Ishikawa (cell line): Measurements from ENCODE around the gene ZBTB1.

Source experiments
- CEBPB ChIP-seq: IDR thresholded peaks from 2 replicates; pipeline ENCODE4 v1.6.1; 2012
- FOXM1 ChIP-seq: IDR thresholded peaks from 2 replicates; pipeline ENCODE4 v1.6.1; 2012; ENCODE audit warnings: low read depth, borderline replicate concordance

GRCh38 chr14:64549791-64550620 lies 45.4 kb downstream of the ZBTB1 start, which contains the start of gene PPP1R36:
- TF ChIP-seq FOXM1 (no peak), CEBPB (no peak)
